GM23338 (cell line): ENCODE data around the gene GMPR. TPM values are rescaled to one million over a fixed set of nuclear protein-coding genes. Genes with fewer than 3 reads are reported as not detected.

Experiments used
- ATAC-seq: fragments of 200-7000 bp; cut with Tn5 transposase; 3 replicates; pipeline ENCODE4 v1.9.1; 2020
- DNase-seq: peaks from one replicate; pipeline ENCODE4 v3.0.0-alpha.2; 2015; ENCODE audit warnings: low spot score
- H2AFZ ChIP-seq: fragments of 200-600 bp; sonication (generic); 2 replicates; pipeline ENCODE4 v1.8.0; 2016; ENCODE audit warnings: antibody characterized with exemption, mild to moderate bottlenecking, moderate library complexity
- H3F3A ChIP-seq: fragments of 200-600 bp; sonication (generic); replicated peaks from 2 replicates; pipeline ENCODE4 v1.8.0; 2017; ENCODE audit warnings: antibody characterized with exemption, mixed run types, low read depth
- H3K27ac ChIP-seq: fragments of 200-600 bp; sonication (generic); 2 replicates; pipeline ENCODE4 v1.6.1; 2016; ENCODE audit warnings: low read depth
- H3K27me3 ChIP-seq: fragments of 200-600 bp; sonication (generic); 2 replicates; pipeline ENCODE4 v1.8.0; 2016; ENCODE audit warnings: mild to moderate bottlenecking, mixed run types, moderate library complexity; ENCODE audit not compliant: insufficient read depth
- H3K36me3 ChIP-seq: fragments of 200-600 bp; sonication (generic); 2 replicates; pipeline ENCODE4 v1.8.0; 2016; ENCODE audit warnings: mild to moderate bottlenecking; ENCODE audit not compliant: insufficient read depth
- H3K4me1 ChIP-seq: fragments of 200-600 bp; sonication (generic); 2 replicates; pipeline ENCODE4 v1.8.0; 2016; ENCODE audit warnings: mild to moderate bottlenecking, moderate library complexity; ENCODE audit not compliant: insufficient read depth
- H3K4me2 ChIP-seq: fragments of 200-600 bp; sonication (generic); 2 replicates; pipeline ENCODE4 v1.7.1; 2017; ENCODE audit warnings: mixed run types
- H3K4me3 ChIP-seq: fragments of 200-600 bp; sonication (generic); 2 replicates; pipeline ENCODE4 v1.6.1; 2016; ENCODE audit warnings: mixed run types
- H3K79me2 ChIP-seq: fragments of 200-600 bp; sonication (generic); replicated peaks from 2 replicates; pipeline ENCODE4 v1.8.0; 2017; ENCODE audit warnings: mild to moderate bottlenecking; ENCODE audit not compliant: insufficient read depth
- H3K9me2 ChIP-seq: fragments of 200-600 bp; sonication (generic); 2 replicates; pipeline ENCODE4 v1.8.0; 2017; ENCODE audit not compliant: insufficient read depth
- H4K20me1 ChIP-seq: fragments of 200-600 bp; sonication (generic); replicated peaks from 2 replicates; pipeline ENCODE4 v1.8.0; 2017; ENCODE audit warnings: mild to moderate bottlenecking; ENCODE audit not compliant: insufficient read depth
- H3K27ac Mint-ChIP-seq: 2 replicates; pipeline ENCODE4 v1.8.0; 2020; ENCODE audit warnings: inconsistent platforms, mild to moderate bottlenecking, moderate library complexity, mixed read lengths
- H3K27me3 Mint-ChIP-seq: 3 replicates; pipeline ENCODE4 v1.8.0; 2022; ENCODE audit warnings: low read depth, mild to moderate bottlenecking, moderate library complexity, mixed read lengths, inconsistent platforms; ENCODE audit not compliant: insufficient read depth, poor library complexity
- H3K36me3 Mint-ChIP-seq: 3 replicates; pipeline ENCODE4 v1.8.0; 2021; ENCODE audit warnings: low read depth, mild to moderate bottlenecking, inconsistent platforms, moderate library complexity, mixed read lengths
- H3K4me1 Mint-ChIP-seq: 3 replicates; pipeline ENCODE4 v1.8.0; 2020; ENCODE audit warnings: mild to moderate bottlenecking, inconsistent platforms, mixed read lengths
- H3K4me3 Mint-ChIP-seq: 3 replicates; pipeline ENCODE4 v1.8.0; 2021; ENCODE audit warnings: moderate library complexity, mild to moderate bottlenecking, inconsistent platforms, mixed read lengths
- H3K9me3 Mint-ChIP-seq: 3 replicates; pipeline ENCODE4 v1.8.0; 2020; ENCODE audit warnings: moderate library complexity, mild to moderate bottlenecking, inconsistent platforms, mixed read lengths
- CREB1 ChIP-seq: fragments of 250-450 bp; sonication (Bioruptor Pico); IDR thresholded peaks from 2 replicates; pipeline ENCODE4 v1.5.0; 2020; ENCODE audit warnings: low read depth, mild to moderate bottlenecking, moderate library complexity
- CTCF ChIP-seq, 2 experiments: fragments of 200-600 bp in 1 of 2; sonication (generic) in 1 of 2; conservative IDR thresholded peaks; 2 replicates each; pipeline versions ENCODE4 v1.5.1 to v1.6.1; 2016 to 2017; ENCODE audit warnings: antibody characterized with exemption in 2 of 2, low read depth in 2 of 2, mild to moderate bottlenecking in 2 of 2, moderate library complexity in 1 of 2
- ETS1 ChIP-seq: IDR thresholded peaks from 2 replicates; pipeline ENCODE4 v1.6.1; 2016; ENCODE audit warnings: antibody characterized with exemption
- EZH2 ChIP-seq: fragments of 200-600 bp; sonication (generic); IDR thresholded peaks from one replicate; pipeline ENCODE4 v1.8.0; 2017; ENCODE audit warnings: antibody characterized with exemption, mild to moderate bottlenecking, low read depth; ENCODE audit not compliant: unreplicated experiment
- EZH2phosphoT487 ChIP-seq: fragments of 200-600 bp; sonication (generic); IDR thresholded peaks from one replicate; pipeline ENCODE4 v1.8.1; 2018; ENCODE audit warnings: antibody characterized with exemption; ENCODE audit not compliant: unreplicated experiment
- JUNB ChIP-seq: IDR thresholded peaks from one replicate; pipeline ENCODE4 v1.6.1; 2016; ENCODE audit warnings: antibody characterized with exemption; ENCODE audit not compliant: unreplicated experiment
- NANOG ChIP-seq: IDR thresholded peaks from 2 replicates; pipeline ENCODE4 v1.6.1; 2016; ENCODE audit warnings: antibody characterized with exemption, borderline replicate concordance
- POLR2AphosphoS5 ChIP-seq: IDR thresholded peaks from 2 replicates; pipeline ENCODE4 v1.6.1; 2016; ENCODE audit warnings: antibody characterized with exemption, low read depth
- REST ChIP-seq: IDR thresholded peaks from one replicate; pipeline ENCODE4 v1.6.1; 2018; ENCODE audit warnings: antibody characterized with exemption; ENCODE audit not compliant: unreplicated experiment
- STAT1 ChIP-seq: IDR thresholded peaks from one replicate; pipeline ENCODE4 v1.6.1; 2016; ENCODE audit warnings: antibody characterized with exemption; ENCODE audit not compliant: unreplicated experiment
- ZNF114 ChIP-seq: fragments of 250-450 bp; sonication (Bioruptor Pico); IDR thresholded peaks from 2 replicates; pipeline ENCODE4 v1.5.0; 2020; ENCODE audit warnings: mild to moderate bottlenecking, moderate library complexity
- ZNF331 ChIP-seq: fragments of 250-450 bp; sonication (Bioruptor Pico); IDR thresholded peaks from 2 replicates; pipeline ENCODE4 v1.5.0; 2020; ENCODE audit warnings: low read depth, mild to moderate bottlenecking, moderate library complexity
- ZNF462 ChIP-seq: fragments of 250-450 bp; sonication (Bioruptor Pico); IDR thresholded peaks from 2 replicates; pipeline ENCODE4 v1.5.0; 2020; ENCODE audit warnings: mild to moderate bottlenecking, moderate library complexity
- polyA plus RNA-seq: library from polyadenylated mRNA; unstranded; fragments of >200 nt; fragmentation: Nextera tagmentation; extraction: Ambion mirVana; gene quantifications from 2 replicates; pipeline ENCODE4 v1.2.1, GENCODE V29; 2016
- total RNA-seq: library from RNA; depleted of rRNA; stranded (reverse); fragments of >200 nt; shearing (Covaris generic); gene quantifications from 2 replicates; pipeline ENCODE4 v1.2.3, GENCODE V29; 2014

GMPR gene
- total and polyA plus RNA-seq, 2 experiments from 2014 or later, result 0.23 to 0.35 TPM

GRCh38 chr6:16335176-16335575 is 96.8 kb downstream of the GMPR start:
- no peak for ATAC-seq
- no peaks in the 10 kb centered on the region for H3K36me3 ChIP-seq
- Mint-ChIP-seq H3K36me3 (no peaks in the 10 kb centered on the region; the same call in 2 of the 3 replicates), H3K4me3 (no peak overlapping the region), H3K27me3 (no peaks in the 10 kb centered on the region), H3K4me1 (peaks cover 14% of the 10 kb centered on the region; the same call in 2 of the 3 replicates), H3K9me3 (no peaks in the 10 kb centered on the region), H3K27ac (no peak overlapping the region)
- H3K27ac ChIP-seq, result no peak overlapping the region
- H3K4me3 ChIP-seq, result no peak overlapping the region
- no peaks in the 10 kb centered on the region for H3K79me2 ChIP-seq
- H2AFZ ChIP-seq, result no peak overlapping the region
- H3K4me2 ChIP-seq, result no peak overlapping the region
- no peaks in the 10 kb centered on the region for H3K27me3 ChIP-seq
- H3K9me2 ChIP-seq, result no peaks in the 10 kb centered on the region
- no peaks in the 10 kb centered on the region for H4K20me1 ChIP-seq
- DNase-seq, result no peak
- peaks cover 5% of the 10 kb centered on the region; the same call in 1 of the 2 replicates for H3F3A ChIP-seq
- no peaks in the 10 kb centered on the region; the same call in 1 of the 2 replicates for H3K4me1 ChIP-seq
- TF ChIP-seq EZH2, result no peak
- no peak for TF ChIP-seq NANOG
- no peak for TF ChIP-seq ZNF114
- no peak for TF ChIP-seq POLR2AphosphoS5
- no peak for TF ChIP-seq JUNB
- TF ChIP-seq REST, result no peak
- TF ChIP-seq CREB1 (CRISPR knock-in tag), result no peak
- no peak for TF ChIP-seq CTCF (conservative IDR thresholded peaks at IDR 0.05; ENCODE audit: low read depth in 2 of 2)
- no peak for TF ChIP-seq ZNF331 (CRISPR knock-in tag)
- no peak for TF ChIP-seq EZH2phosphoT487
- TF ChIP-seq ZNF462 (CRISPR knock-in tag), result no peak
- TF ChIP-seq STAT1, result no peak
- TF ChIP-seq ETS1, result no peak
